ENCODE measurements around the gene RXRA. TPM values are rescaled to one million over a fixed set of nuclear protein-coding genes. Genes with fewer than 3 reads are reported as not detected.

RXRA gene
- total RNA-seq, 4 donors from 2014 or later: 53.5 to 61.5 (median 56.5) TPM

- Histone ChIP-seq H3K27me3 (no peaks in the 10 kb centered on the region), H3K36me3 (no peaks in the 10 kb centered on the region), H3K4me1 (peaks cover 0 to 100% (median 98%) of the 10 kb centered on the region in 4 donors), H3K9me3 (no peaks in the 10 kb centered on the region), H3K4me3 (peak overlapping the region in 2 of 4 donors; percentile 23 to 27), H3K27ac (peak overlapping the region; percentile 72 to 96 (median 90))
- peak in 1 of 2 donors; percentile 54 for DNase-seq (ENCODE audit: low spot score in 2 of 2)
- 8 to 17% methylated on average over 27 to 36 of the region's 38 CpGs for WGBS, 2 donors
- TF ChIP-seq CTCF (IDR thresholded peaks at IDR 0.05) (peak in 1 of 5 experiments; percentile 21), POLR2A (IDR thresholded peaks at IDR 0.05) (no peak)
These were observed 49.5 kb downstream of the RXRA start for GRCh38 chr9:134375430-134376385.

- H3K4me1 ChIP-seq: peaks cover 0 to 100% (median 98%) of the 10 kb centered on the region in 4 donors
- TF ChIP-seq CTCF (IDR thresholded peaks at IDR 0.05) (no peak), POLR2A (IDR thresholded peaks at IDR 0.05) (no peak), EP300 (IDR thresholded peaks at IDR 0.05) (no peak)
- peak overlapping the region in 1 of 4 donors; percentile 27 for H3K4me3 ChIP-seq
- DNase-seq (ENCODE audit: low spot score in 2 of 2): no peak
- H3K36me3 ChIP-seq: no peaks in the 10 kb centered on the region
- WGBS, 2 donors: 32 to 44% methylated on average over 21 to 25 of the region's 27 CpGs
- H3K9me3 ChIP-seq: no peaks in the 10 kb centered on the region
- peak overlapping the region; percentile 72 to 96 (median 90) for H3K27ac ChIP-seq
- H3K27me3 ChIP-seq: no peaks in the 10 kb centered on the region
These were observed 50.3 kb downstream of the RXRA start for GRCh38 chr9:134376386-134377142.

GRCh38 chr9:134377143-134377484, 50.9 kb downstream of the RXRA start:
- H3K27ac ChIP-seq: peak overlapping the region; percentile 31 to 96 (median 82)
- 56 to 59% methylated on average over 7 of the region's 8 CpGs for WGBS, 2 donors
- no peaks in the 10 kb centered on the region for H3K9me3 ChIP-seq
- H3K4me1 ChIP-seq: peaks cover 0 to 100% (median 98%) of the 10 kb centered on the region in 4 donors
- no peak for DNase-seq (ENCODE audit: low spot score in 2 of 2)
- TF ChIP-seq EP300 (IDR thresholded peaks at IDR 0.05): no peak
- TF ChIP-seq CTCF (IDR thresholded peaks at IDR 0.05): no peak
- no peak for TF ChIP-seq POLR2A (IDR thresholded peaks at IDR 0.05)
- no peaks in the 10 kb centered on the region for H3K27me3 ChIP-seq
- H3K36me3 ChIP-seq: no peaks in the 10 kb centered on the region
- H3K4me3 ChIP-seq: no peak overlapping the region

GRCh38 chr9:134377976-134378375, 51.7 kb downstream of the RXRA start:
- Histone ChIP-seq H3K36me3 (no peaks in the 10 kb centered on the region), H3K9me3 (no peaks in the 10 kb centered on the region), H3K4me1 (peaks cover 0 to 100% (median 98%) of the 10 kb centered on the region in 4 donors), H3K4me3 (no peak overlapping the region), H3K27me3 (no peaks in the 10 kb centered on the region), H3K27ac (peak overlapping the region; percentile 31 to 96 (median 82))
- 28 to 32% methylated on average over 7 to 8 of the region's 17 CpGs for WGBS, 2 donors
- no peak for TF ChIP-seq CTCF (IDR thresholded peaks at IDR 0.05)
- no peak for TF ChIP-seq EP300 (IDR thresholded peaks at IDR 0.05)
- no peak for TF ChIP-seq POLR2A (IDR thresholded peaks at IDR 0.05)
- DNase-seq (ENCODE audit: low spot score in 2 of 2): no peak

Measured in tibial nerve (tissue), 4 donors.